H1 (cell line): ENCODE data around the gene TBC1D7. TPM values are rescaled to one million over a fixed set of nuclear protein-coding genes. Genes with fewer than 3 reads are reported as not detected.
A peak's percentile ranks its signal among the peaks of the same experiment; 100 is the strongest.

ENCODE experiments used
- CTCF ChIA-PET: fragments of 300-600 bp; sonication (Branson Sonifier 250); formaldehyde crosslinking; loops from one replicate; lab custom pipeline; 2021; ENCODE audit not compliant: partially characterized antibody; lab: Charles Lee
- POLR2A ChIA-PET: fragments of 300-600 bp; sonication (Branson Sonifier 250); formaldehyde crosslinking; loops from one replicate; lab custom pipeline; 2021; ENCODE audit warnings: inconsistent platforms; ENCODE audit not compliant: partially characterized antibody; lab: Charles Lee
- DNase-seq, 2 experiments: peaks; one replicate each; pipeline versions ENCODE4 v3.0.0 to v3.0.0-alpha.2; 2010 to 2022; ENCODE audit warnings: low spot score in 2 of 2, low read depth in 1 of 2, mixed read lengths in 1 of 2
- FAIRE-seq: peaks from 2 replicates; lab custom pipeline; 2011; peaks lifted over from hg19 to GRCh38; lab: Jason Lieb, UNC
- H2AFZ ChIP-seq: 2 replicates; pipeline ENCODE4 v1.8.1; 2012; ENCODE audit warnings: low read length, inconsistent platforms
- H2AK5ac ChIP-seq: 2 replicates; pipeline ENCODE4 v1.6.1; 2013; ENCODE audit warnings: low read depth, low read length
- H2BK120ac ChIP-seq: replicated peaks from 2 replicates; pipeline ENCODE3; 2013; ENCODE audit warnings: low read depth, low read length, inconsistent platforms
- H2BK12ac ChIP-seq: 2 replicates; pipeline ENCODE4 v1.6.1; 2013; ENCODE audit warnings: low read depth, low read length
- H2BK15ac ChIP-seq: 2 replicates; pipeline ENCODE4 v1.6.1; 2013; ENCODE audit warnings: low read length
- H2BK20ac ChIP-seq: 2 replicates; pipeline ENCODE4 v1.6.1; 2013; ENCODE audit warnings: low read length
- H2BK5ac ChIP-seq: 2 replicates; pipeline ENCODE4 v1.6.1; 2013; ENCODE audit warnings: low read depth, low read length
- H3K14ac ChIP-seq: 2 replicates; pipeline ENCODE4 v1.6.1; 2013; ENCODE audit warnings: inconsistent platforms; ENCODE audit not compliant: insufficient read length
- H3K18ac ChIP-seq: 2 replicates; pipeline ENCODE4 v1.6.1; 2013; ENCODE audit warnings: low read length; ENCODE audit errors: extremely low read depth
- H3K23ac ChIP-seq: 2 replicates; pipeline ENCODE4 v1.6.1; 2013; ENCODE audit warnings: inconsistent platforms; ENCODE audit not compliant: insufficient read length
- H3K23me2 ChIP-seq: 2 replicates; pipeline ENCODE4 v1.6.1; 2013; ENCODE audit warnings: low read depth, low read length
- H3K27ac ChIP-seq: 2 replicates; pipeline ENCODE4 v1.6.1; 2011; ENCODE audit warnings: low read depth, low read length, inconsistent platforms
- H3K27me3 ChIP-seq, 4 experiments: replicated peaks in 1 of 4; 1 replicate in 1 of 4; 2 replicates in 3 of 4; pipeline versions ENCODE4 v1.6.1 to v1.8.1; 2011 to 2013; ENCODE audit warnings: low read length in 3 of 4, mild to moderate bottlenecking in 3 of 4, inconsistent platforms in 2 of 4, mixed read lengths in 2 of 4, moderate library complexity in 1 of 4; ENCODE audit not compliant: control insufficient read depth in 3 of 4, insufficient read depth in 3 of 4; ENCODE audit errors: extremely low read depth in 1 of 4
- H3K36me3 ChIP-seq, 4 experiments: 2 replicates each; pipeline versions ENCODE4 v1.6.1 to v1.8.1; 2011 to 2013; ENCODE audit warnings: mild to moderate bottlenecking in 4 of 4, low read length in 3 of 4, moderate library complexity in 2 of 4, control low read depth in 1 of 4, inconsistent platforms in 1 of 4; ENCODE audit not compliant: insufficient read depth in 4 of 4, control insufficient read depth in 2 of 4
- H3K4ac ChIP-seq: replicated peaks from 2 replicates; pipeline ENCODE3; 2013; ENCODE audit warnings: low read length, low read depth, mixed read lengths, inconsistent platforms; ENCODE audit not compliant: insufficient read length
- H3K4me1 ChIP-seq, 4 experiments: replicated peaks in 1 of 4; 1 replicate in 1 of 4; 2 replicates in 3 of 4; pipeline versions ENCODE4 v1.6.1 to v1.8.1; 2011 to 2013; ENCODE audit warnings: low read length in 3 of 4, inconsistent platforms in 2 of 4, mixed read lengths in 1 of 4; ENCODE audit not compliant: insufficient read depth in 4 of 4, control insufficient read depth in 3 of 4
- H3K4me2 ChIP-seq, 2 experiments: 2 replicates each; pipeline versions ENCODE4 v1.6.1 to v1.8.1; 2011 to 2013; ENCODE audit warnings: low read depth in 2 of 2, low read length in 2 of 2, control low read depth in 1 of 2, inconsistent platforms in 1 of 2, mild to moderate bottlenecking in 1 of 2; ENCODE audit not compliant: insufficient read depth in 1 of 2
- H3K4me3 ChIP-seq, 4 experiments: fragments of 200-600, 300-600 bp in 1 of 4; sonication (generic), shearing (Covaris generic), sonication (Bioruptor Twin) in 1 of 4; 2 replicates each; pipeline versions ENCODE4 v1.5.1 to v1.8.1; 2011 to 2016; ENCODE audit warnings: low read length in 4 of 4, low read depth in 3 of 4, control low read depth in 2 of 4, inconsistent platforms in 2 of 4, mild to moderate bottlenecking in 2 of 4, mixed read lengths in 1 of 4, moderate library complexity in 1 of 4; ENCODE audit not compliant: insufficient read depth in 2 of 4; ENCODE audit errors: extremely low read depth in 1 of 4
- H3K56ac ChIP-seq: replicated peaks from 2 replicates; pipeline ENCODE3; 2013; ENCODE audit warnings: low read depth, mild to moderate bottlenecking, mixed read lengths, low read length, inconsistent platforms; ENCODE audit not compliant: insufficient read length
- H3K79me1 ChIP-seq: 2 replicates; pipeline ENCODE4 v1.6.1; 2013; ENCODE audit warnings: low read depth, low read length, control low read depth
- H3K79me2 ChIP-seq, 2 experiments: 2 replicates each; pipeline versions ENCODE4 v1.6.1 to v1.8.1; 2012 to 2013; ENCODE audit warnings: low read length in 2 of 2, mild to moderate bottlenecking in 2 of 2, inconsistent platforms in 1 of 2; ENCODE audit not compliant: insufficient read depth in 2 of 2, control insufficient read depth in 1 of 2
- H3K9ac ChIP-seq, 4 experiments: replicated peaks in 1 of 4; 1 replicate in 1 of 4; 2 replicates in 3 of 4; pipeline versions ENCODE4 v1.6.1 to v1.8.1; 2011 to 2013; ENCODE audit warnings: low read depth in 3 of 4, low read length in 3 of 4, control low read depth in 2 of 4, mild to moderate bottlenecking in 2 of 4, moderate library complexity in 2 of 4, inconsistent platforms in 1 of 4; ENCODE audit errors: extremely low read depth in 1 of 4
- H3K9me3 ChIP-seq, 2 experiments: 2 replicates each; pipeline versions ENCODE4 v1.6.1 to v1.8.1; 2012 to 2013; ENCODE audit warnings: mild to moderate bottlenecking in 2 of 2, moderate library complexity in 2 of 2, control low read depth in 1 of 2, inconsistent platforms in 1 of 2, low read depth in 1 of 2, low read length in 1 of 2, mixed read lengths in 1 of 2; ENCODE audit not compliant: insufficient read depth in 2 of 2
- H4K20me1 ChIP-seq, 2 experiments: replicated peaks in 1 of 2; 2 replicates each; pipeline versions ENCODE3 to v1.8.1; 2011 to 2013; ENCODE audit warnings: inconsistent platforms in 2 of 2, low read length in 2 of 2, mild to moderate bottlenecking in 1 of 2; ENCODE audit not compliant: insufficient read depth in 2 of 2, control insufficient read depth in 1 of 2
- H4K5ac ChIP-seq: 2 replicates; pipeline ENCODE4 v1.6.1; 2013; ENCODE audit warnings: low read length, low read depth, mixed read lengths, inconsistent platforms; ENCODE audit not compliant: insufficient read length
- H4K8ac ChIP-seq: 2 replicates; pipeline ENCODE4 v1.8.0; 2013; ENCODE audit warnings: mild to moderate bottlenecking, moderate library complexity, low read length, inconsistent platforms; ENCODE audit not compliant: insufficient read depth; ENCODE audit errors: extremely low read depth
- H4K91ac ChIP-seq: replicated peaks from 2 replicates; pipeline ENCODE3; 2013; ENCODE audit warnings: low read length, mixed read lengths, inconsistent platforms; ENCODE audit not compliant: insufficient read length
- BACH1 ChIP-seq: IDR thresholded peaks from 2 replicates; pipeline ENCODE4 v1.6.1; 2012; ENCODE audit warnings: low read length, improper control_type of control experiment
- CTBP2 ChIP-seq: IDR thresholded peaks from 2 replicates; pipeline ENCODE4 v1.7.0; 2011; ENCODE audit warnings: borderline replicate concordance, mild to moderate bottlenecking, moderate library complexity, mixed read lengths, low read length; ENCODE audit not compliant: insufficient read depth, insufficient read length
- JUN ChIP-seq: IDR thresholded peaks from 2 replicates; pipeline ENCODE4 v1.6.1; 2011; ENCODE audit warnings: low read depth, mild to moderate bottlenecking, improper control_type of control experiment, low read length
- WGBS, 2 experiments: shearing (Covaris generic) in 1 of 2; methylation state at CpG; one replicate each; pipeline versions ENCODE4 v1.1.6 to v1.1.7; 2013 to 2015; ENCODE audit warnings: low lambda C conversion rate in 2 of 2, mixed read lengths in 2 of 2, inconsistent platforms in 1 of 2, low coverage in 1 of 2, missing lambda C conversion rate in 1 of 2; ENCODE audit not compliant: insufficient replicate concordance in 2 of 2, insufficient coverage in 1 of 2, insufficient read length in 1 of 2; ENCODE audit errors: extremely low coverage in 1 of 2, missing lambda C conversion rate in 1 of 2; 5-methylcytosine and 5-hydroxymethylcytosine counted together
- polyA plus RNA-seq, 7 experiments: library from polyadenylated mRNA; depleted of rRNA in 3 of 7; stranded (reverse) in 5 of 7; unstranded in 2 of 7; fragments of >200 nt in 5 of 7; fragments of 200-250 nt in 2 of 7; gene quantifications; 1 replicate in 5 of 7; 2 replicates in 1 of 7; 4 replicates in 1 of 7; pipeline versions ENCODE4 v1.2.1 to v1.2.3, GENCODE V29; 2011 to 2013; ENCODE audit warnings: missing spikeins in 2 of 7, mixed read lengths in 2 of 7
- total RNA-seq: library from RNA; stranded (reverse); fragmentation: NEBNext Ultra II Directional; extraction: Animal tissue kit (Norgen Biotek cat#: 25700); gene quantifications from 2 replicates; pipeline ENCODE4 v1.2.1, GENCODE V29; 2021

Gene TBC1D7
- total and polyA plus RNA-seq, 2 of the 8 experiments (the other 6 are each of a cell fraction or from before 2014, with no cell fraction given) = 46.1 to 55.2 TPM

DNA sequence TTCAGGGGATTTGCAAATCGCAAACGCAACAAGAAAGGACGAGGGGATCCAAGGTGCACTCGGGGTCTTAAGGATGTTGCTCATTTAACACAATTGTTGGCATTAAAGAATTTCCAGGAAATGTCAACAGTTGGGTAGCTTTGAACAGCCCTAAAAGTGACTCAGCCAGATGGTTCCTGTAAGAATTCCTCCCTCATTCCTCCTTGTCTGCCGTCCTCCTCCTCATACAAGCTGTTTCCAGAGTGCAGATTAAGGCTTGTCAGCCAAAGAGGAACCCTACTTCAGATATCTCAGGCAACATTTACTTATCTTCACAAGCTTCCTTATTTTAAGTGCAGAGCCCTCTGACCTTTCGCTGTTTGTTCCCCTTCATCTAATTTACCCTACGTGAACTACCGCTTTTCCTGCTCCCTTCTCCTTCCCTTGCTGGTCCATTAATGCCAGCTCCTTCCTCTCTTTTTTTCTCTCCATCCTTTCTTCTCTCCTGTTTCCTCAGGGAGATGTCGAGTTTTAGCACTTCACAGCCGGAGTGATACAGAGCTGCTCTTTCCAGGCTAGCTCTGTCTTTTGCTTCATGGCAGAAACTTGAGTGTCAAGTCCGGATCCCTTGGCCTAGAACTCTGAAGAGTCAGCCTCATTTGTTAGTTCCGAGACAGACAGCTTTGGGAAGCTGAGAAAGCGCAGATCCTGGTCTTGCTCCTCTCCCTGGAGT lies 26.1 kb upstream of the TBC1D7 start:
- Histone ChIP-seq H3K56ac (no peak overlapping the region), H3K4me2 (no peak overlapping the region), H2AFZ (0 out of 2 replicates have a peak overlapping the region, but pooled peaks have one; percentile 14), H3K23me2 (no peaks in the 10 kb centered on the region), H3K79me1 (no peaks in the 10 kb centered on the region), H4K91ac (no peak overlapping the region), H3K27ac (no peak overlapping the region), H2BK12ac (no peak overlapping the region), H3K23ac (no peak overlapping the region), H2BK20ac (no peak overlapping the region), H2BK5ac (no peak overlapping the region), H3K4me1 (peaks cover 6 to 20% (median 13%) of the 10 kb centered on the region in 4 experiments; a peak in 6 of 7 replicates), H3K14ac (no peak overlapping the region), H4K20me1 (no peaks in the 10 kb centered on the region), H3K4ac (no peak overlapping the region), H3K4me3 (no peak overlapping the region), H2BK15ac (no peak overlapping the region), H4K5ac (no peak overlapping the region), H2BK120ac (no peak overlapping the region)
- CTCF ChIA-PET = interaction anchor here (1.0 to 1.4 kb wide), 4 partner anchors 9 to 64 kb away, joined by 3 to 4 read pairs (median 3); no protein-coding TSS in a partner anchor
- 93% methylated on average over 13 of the region's 13 CpGs; no CpG with 5 or more reads in 1 of the 2 experiments for WGBS, 2 experiments
- no peak for DNase-seq
- no peak for FAIRE-seq
- TF ChIP-seq JUN (no peak), BACH1 (no peak), CTBP2 (no peak)
- TF ChIP-seq, all 59 proteins: peak for 0
- H3K9ac ChIP-seq = no peak overlapping the region
- POLR2A ChIA-PET = interaction anchor here (1.4 kb wide), 1 partner anchor 61 kb away, joined by 3 read pairs; no protein-coding TSS in a partner anchor
- no peaks in the 10 kb centered on the region for H3K79me2 ChIP-seq
- H3K9me3 ChIP-seq = peaks cover 0 to 4% of the 10 kb centered on the region in 2 experiments; a peak in 1 of 4 replicates
- H2AK5ac ChIP-seq = no peak overlapping the region; the same call in 1 of the 2 replicates
- H3K36me3 ChIP-seq = no peaks in the 10 kb centered on the region
- no peaks in the 10 kb centered on the region; a peak in 1 of 7 replicates for H3K27me3 ChIP-seq
- H4K8ac ChIP-seq = no peak overlapping the region
- no peak overlapping the region; the same call in 1 of the 2 replicates for H3K18ac ChIP-seq
